Measurements from ENCODE around the gene PTGER2. TPM values are rescaled to one million over a fixed set of nuclear protein-coding genes. Genes with fewer than 3 reads are reported as not detected.

Gene PTGER2
- total RNA-seq, 2 donors from 2014 or later = 3.3 to 4.3 TPM

DNA sequence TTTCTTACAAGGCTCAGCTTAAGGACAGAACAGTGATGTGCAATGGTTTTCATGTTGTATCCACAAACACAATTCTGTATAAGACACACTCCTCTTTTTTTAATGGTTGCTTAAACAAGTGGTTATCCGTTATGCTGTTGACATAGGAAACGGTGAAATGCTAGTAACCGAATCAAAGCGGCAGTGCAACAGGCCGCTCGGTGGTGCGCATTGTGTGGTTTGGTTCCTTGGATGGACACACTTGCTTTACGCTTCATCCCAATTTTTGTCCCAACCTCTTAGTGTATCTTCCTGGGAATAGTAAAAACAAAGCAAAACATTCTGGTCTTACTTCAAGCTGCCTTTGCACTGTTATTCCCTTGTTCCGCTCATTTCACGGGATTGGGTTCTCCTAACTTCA lies 650 bp upstream of the PTGER2 start:
- TF ChIP-seq, protein P1, sequence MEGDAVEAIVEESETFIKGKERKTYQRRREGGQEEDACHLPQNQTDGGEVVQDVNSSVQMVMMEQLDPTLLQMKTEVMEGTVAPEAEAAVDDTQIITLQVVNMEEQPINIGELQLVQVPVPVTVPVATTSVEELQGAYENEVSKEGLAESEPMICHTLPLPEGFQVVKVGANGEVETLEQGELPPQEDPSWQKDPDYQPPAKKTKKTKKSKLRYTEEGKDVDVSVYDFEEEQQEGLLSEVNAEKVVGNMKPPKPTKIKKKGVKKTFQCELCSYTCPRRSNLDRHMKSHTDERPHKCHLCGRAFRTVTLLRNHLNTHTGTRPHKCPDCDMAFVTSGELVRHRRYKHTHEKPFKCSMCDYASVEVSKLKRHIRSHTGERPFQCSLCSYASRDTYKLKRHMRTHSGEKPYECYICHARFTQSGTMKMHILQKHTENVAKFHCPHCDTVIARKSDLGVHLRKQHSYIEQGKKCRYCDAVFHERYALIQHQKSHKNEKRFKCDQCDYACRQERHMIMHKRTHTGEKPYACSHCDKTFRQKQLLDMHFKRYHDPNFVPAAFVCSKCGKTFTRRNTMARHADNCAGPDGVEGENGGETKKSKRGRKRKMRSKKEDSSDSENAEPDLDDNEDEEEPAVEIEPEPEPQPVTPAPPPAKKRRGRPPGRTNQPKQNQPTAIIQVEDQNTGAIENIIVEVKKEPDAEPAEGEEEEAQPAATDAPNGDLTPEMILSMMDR (IDR thresholded peaks at IDR 0.05) = no peak
- H3K27me3 ChIP-seq (replicated peaks; ENCODE audit: insufficient read depth) = no peaks in the 10 kb centered on the region
- ATAC-seq (ENCODE audit: insufficient number of reproducible peaks, low FRiP score, low read depth) = no peak
- no peaks in the 10 kb centered on the region for H3K36me3 ChIP-seq
- H3K27ac ChIP-seq = no peak overlapping the region
- peak overlapping the region; percentile 76 for H3K4me3 ChIP-seq
- H3K9me3 ChIP-seq = no peaks in the 10 kb centered on the region
- DNase-seq (ENCODE audit: low spot score) = no peak
- H3K4me1 ChIP-seq (ENCODE audit: control insufficient read depth in 1 of 2, low read depth in 2 of 2) = peaks cover 0 to 22% of the 10 kb centered on the region in 2 donors

DNA sequence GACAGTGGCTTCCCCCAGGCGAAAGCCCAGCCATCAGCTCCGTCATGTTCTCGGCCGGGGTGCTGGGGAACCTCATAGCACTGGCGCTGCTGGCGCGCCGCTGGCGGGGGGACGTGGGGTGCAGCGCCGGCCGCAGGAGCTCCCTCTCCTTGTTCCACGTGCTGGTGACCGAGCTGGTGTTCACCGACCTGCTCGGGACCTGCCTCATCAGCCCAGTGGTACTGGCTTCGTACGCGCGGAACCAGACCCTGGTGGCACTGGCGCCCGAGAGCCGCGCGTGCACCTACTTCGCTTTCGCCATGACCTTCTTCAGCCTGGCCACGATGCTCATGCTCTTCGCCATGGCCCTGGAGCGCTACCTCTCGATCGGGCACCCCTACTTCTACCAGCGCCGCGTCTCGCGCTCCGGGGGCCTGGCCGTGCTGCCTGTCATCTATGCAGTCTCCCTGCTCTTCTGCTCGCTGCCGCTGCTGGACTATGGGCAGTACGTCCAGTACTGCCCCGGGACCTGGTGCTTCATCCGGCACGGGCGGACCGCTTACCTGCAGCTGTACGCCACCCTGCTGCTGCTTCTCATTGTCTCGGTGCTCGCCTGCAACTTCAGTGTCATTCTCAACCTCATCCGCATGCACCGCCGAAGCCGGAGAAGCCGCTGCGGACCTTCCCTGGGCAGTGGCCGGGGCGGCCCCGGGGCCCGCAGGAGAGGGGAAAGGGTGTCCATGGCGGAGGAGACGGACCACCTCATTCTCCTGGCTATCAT lies 663 bp downstream of the PTGER2 start:
- peak overlapping the region; percentile 76 for H3K4me3 ChIP-seq
- H3K4me1 ChIP-seq (ENCODE audit: control insufficient read depth in 1 of 2, low read depth in 2 of 2) = peaks cover 0 to 22% of the 10 kb centered on the region in 2 donors
- no peaks in the 10 kb centered on the region for H3K9me3 ChIP-seq
- no peaks in the 10 kb centered on the region for H3K27me3 ChIP-seq (replicated peaks; ENCODE audit: insufficient read depth)
- H3K36me3 ChIP-seq = no peaks in the 10 kb centered on the region
- no peak for DNase-seq (ENCODE audit: low spot score)
- no peak for ATAC-seq (ENCODE audit: insufficient number of reproducible peaks, low FRiP score, low read depth)
- no peak overlapping the region for H3K27ac ChIP-seq
- TF ChIP-seq, protein P1 (IDR thresholded peaks at IDR 0.05) = no peak

DNA sequence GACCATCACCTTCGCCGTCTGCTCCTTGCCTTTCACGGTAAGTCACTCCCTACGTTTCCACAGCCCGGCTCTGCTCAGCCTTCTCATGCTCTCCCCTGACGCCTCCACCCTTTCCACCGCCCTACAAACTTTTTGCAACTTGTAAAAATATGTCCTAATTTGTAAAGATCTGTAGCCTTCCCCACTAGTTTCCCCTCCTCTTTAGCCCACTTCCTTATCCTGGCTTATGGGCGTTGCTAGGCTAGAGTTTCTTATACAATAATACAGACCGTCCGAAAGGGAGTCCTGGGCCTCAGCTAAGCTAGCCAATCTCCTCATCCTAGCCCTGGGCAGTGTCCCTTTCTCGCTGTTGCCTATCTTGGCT lies 1.2 kb downstream of the PTGER2 start:
- TF ChIP-seq, protein P1 (IDR thresholded peaks at IDR 0.05) = no peak
- DNase-seq (ENCODE audit: low spot score) (no peak), ATAC-seq (ENCODE audit: insufficient number of reproducible peaks, low FRiP score, low read depth) (peak; percentile 18)
- H3K9me3 ChIP-seq = no peaks in the 10 kb centered on the region
- H3K27me3 ChIP-seq (replicated peaks; ENCODE audit: insufficient read depth) = no peaks in the 10 kb centered on the region
- no peaks in the 10 kb centered on the region for H3K36me3 ChIP-seq
- H3K27ac ChIP-seq = no peak overlapping the region
- peaks cover 0 to 22% of the 10 kb centered on the region in 2 donors for H3K4me1 ChIP-seq (ENCODE audit: control insufficient read depth in 1 of 2, low read depth in 2 of 2)
- peak overlapping the region; percentile 76 for H3K4me3 ChIP-seq

DNA sequence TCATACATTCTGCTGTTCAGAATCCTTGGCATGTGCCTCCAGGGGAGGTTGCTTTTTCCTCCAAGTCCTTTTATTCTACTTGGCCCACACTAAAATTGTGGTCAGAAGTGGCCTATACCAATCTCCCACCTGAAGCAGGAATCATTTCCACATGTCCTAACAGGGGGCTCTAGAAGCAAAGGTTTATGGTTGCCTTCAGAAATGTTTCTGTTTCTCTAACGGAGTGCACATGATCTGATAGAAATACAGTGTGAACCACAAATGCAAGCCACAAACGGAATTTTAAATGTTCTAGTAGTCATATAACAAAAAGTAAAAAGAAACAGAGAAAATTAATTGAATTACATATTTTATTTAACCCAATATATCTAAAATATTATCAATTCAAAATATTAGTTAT lies 4.0 kb downstream of the PTGER2 start:
- DNase-seq (ENCODE audit: low spot score) (no peak), ATAC-seq (ENCODE audit: insufficient number of reproducible peaks, low FRiP score, low read depth) (no peak)
- Histone ChIP-seq H3K27ac (no peak overlapping the region), H3K36me3 (no peaks in the 10 kb centered on the region), H3K9me3 (no peaks in the 10 kb centered on the region), H3K4me1 (ENCODE audit: control insufficient read depth in 1 of 2, low read depth in 2 of 2) (peaks cover 0 to 18% of the 10 kb centered on the region in 2 donors), H3K4me3 (no peak overlapping the region), H3K27me3 (replicated peaks; ENCODE audit: insufficient read depth) (no peaks in the 10 kb centered on the region)
- TF ChIP-seq, protein P1 (IDR thresholded peaks at IDR 0.05) = no peak

DNA sequence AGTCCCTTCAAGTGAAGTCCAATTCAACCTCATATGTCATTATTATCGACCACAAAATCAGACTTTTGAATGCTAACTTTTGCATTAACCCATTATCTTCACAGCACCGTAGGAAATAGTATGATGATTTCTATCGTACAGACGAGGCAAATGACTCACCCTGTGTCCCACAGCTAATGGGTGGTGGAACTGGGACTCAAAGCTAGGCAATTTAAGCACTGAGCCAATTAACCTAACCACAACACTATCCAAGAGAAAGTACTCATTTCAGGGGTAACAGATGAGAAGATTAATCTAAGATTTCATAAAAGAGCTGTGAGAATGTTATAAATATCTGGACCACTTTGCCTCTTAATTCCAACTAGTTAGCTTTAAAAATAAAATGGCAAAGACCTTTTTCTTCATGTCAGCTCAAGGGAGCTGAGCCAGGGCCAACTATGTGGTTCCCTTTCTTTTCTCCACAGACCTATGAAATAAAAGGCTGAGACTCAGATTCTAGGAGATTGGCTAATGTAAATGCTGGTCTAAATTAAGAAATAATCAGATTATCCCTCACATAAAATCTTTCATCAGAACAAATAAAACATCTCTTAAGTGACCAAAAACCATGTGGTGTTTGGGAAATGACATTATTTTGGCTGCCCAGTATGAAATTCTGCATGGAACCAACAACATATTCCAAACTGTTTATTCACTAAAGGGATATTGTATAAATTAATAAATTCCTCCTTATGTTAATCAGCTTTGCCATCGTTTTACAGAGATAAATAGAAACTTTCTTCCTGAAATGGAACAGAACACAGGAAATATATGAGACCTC lies 4.9 kb downstream of the PTGER2 start:
- no peak for ATAC-seq (ENCODE audit: insufficient number of reproducible peaks, low FRiP score, low read depth)

More for the DNA sequence above, 4.9 kb downstream of the PTGER2 start:
- Histone ChIP-seq H3K9me3 (no peaks in the 10 kb centered on the region), H3K36me3 (no peaks in the 10 kb centered on the region), H3K4me3 (no peak overlapping the region), H3K27me3 (replicated peaks; ENCODE audit: insufficient read depth) (no peaks in the 10 kb centered on the region), H3K27ac (no peak overlapping the region), H3K4me1 (ENCODE audit: control insufficient read depth in 1 of 2, low read depth in 2 of 2) (peaks cover 0 to 8% of the 10 kb centered on the region in 2 donors)
- DNase-seq (ENCODE audit: low spot score) = no peak
- TF ChIP-seq, protein P1 (IDR thresholded peaks at IDR 0.05) = no peak

Measured in thoracic aorta (tissue), 2 donors.